ENCODE measurements around the gene ZNF700.
"Not testable (repeated sequence)": the region's sequence is repeated elsewhere in the genome, so short reads cannot be mapped to it uniquely, and the experiment has no call there.

The ZNF700 gene

DNA sequence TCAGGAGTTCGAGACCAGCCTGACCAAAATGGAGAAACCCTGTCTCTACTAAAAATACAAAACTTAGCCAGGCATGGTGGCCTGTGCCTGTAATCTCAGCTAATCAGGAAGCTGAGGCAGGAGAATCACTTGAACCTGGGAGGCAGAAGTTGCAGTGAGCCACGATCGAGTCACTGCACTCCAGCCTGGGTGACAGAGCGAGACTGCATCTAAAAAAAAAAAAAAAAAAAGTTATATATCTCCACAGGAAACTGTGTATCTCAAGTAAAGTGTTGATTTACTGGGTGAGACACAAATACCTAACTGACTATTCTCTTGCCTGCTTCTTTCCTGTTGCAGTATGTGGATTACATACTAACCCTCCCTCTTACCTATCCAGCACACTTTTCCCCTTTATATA is 67.0 kb downstream of the ZNF700 start:
- DNase-seq: not testable (repeated sequence)

DNA sequence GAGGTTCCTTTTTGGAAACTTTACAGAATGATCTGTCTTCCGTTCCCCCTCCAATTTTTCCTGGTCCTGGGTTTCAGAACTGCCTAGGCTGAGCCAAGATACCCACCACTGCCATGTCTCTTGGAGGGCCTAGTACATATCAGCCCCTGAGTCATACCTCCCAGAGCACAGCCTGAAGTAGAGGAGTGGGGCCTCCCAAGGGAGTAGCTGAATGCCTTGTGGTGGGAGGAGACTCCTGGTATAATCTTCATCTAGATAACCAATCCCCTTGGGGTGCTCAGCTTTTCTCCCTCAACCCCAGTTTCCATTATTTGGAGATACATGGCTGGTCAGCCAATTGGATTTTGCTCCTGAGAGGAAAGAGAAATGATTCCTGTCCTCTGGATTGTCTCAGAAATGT is 70.3 kb downstream of the ZNF700 start:
- no peak for DNase-seq
